Lower lobe of right lung (tissue), 2 donors: ENCODE results near the gene PAX3. TPM values are rescaled to one million over a fixed set of nuclear protein-coding genes. Genes with fewer than 3 reads are reported as not detected.

Experiments used
- ATAC-seq, 2 donors: fragments of 200-7000 bp; cut with Tn5 transposase; one replicate each; pipeline ENCODE4 v1.9.1; 2020 to 2022; ENCODE audit warnings: mild to moderate bottlenecking in 2 of 2, moderate library complexity in 2 of 2
- DNase-seq: peaks from one replicate; pipeline ENCODE4 v3.0.0-alpha.2; 2020
- H3K27ac ChIP-seq: fragments of 200-600 bp; one replicate; pipeline ENCODE4 v1.8.0; 2022
- H3K27me3 ChIP-seq: fragments of 200-600 bp; one replicate; pipeline ENCODE4 v1.8.0; 2022; ENCODE audit warnings: low read depth
- H3K36me3 ChIP-seq: fragments of 200-600 bp; one replicate; pipeline ENCODE4 v1.8.0; 2022; ENCODE audit warnings: mild to moderate bottlenecking
- H3K4me1 ChIP-seq: fragments of 200-600 bp; one replicate; pipeline ENCODE4 v1.8.0; 2022
- H3K4me3 ChIP-seq: fragments of 200-600 bp; one replicate; pipeline ENCODE4 v1.8.0; 2022; ENCODE audit warnings: mild to moderate bottlenecking
- H3K9me3 ChIP-seq: fragments of 200-600 bp; one replicate; pipeline ENCODE4 v1.8.0; 2022
- CTCF ChIP-seq: fragments of 200-600 bp; IDR thresholded peaks from one replicate; pipeline ENCODE4 v1.8.0; 2022; ENCODE audit warnings: antibody characterized with exemption, mild to moderate bottlenecking
- intact Hi-C: fragments of 100-400 bp; cut with DNase I; formaldehyde crosslinking; loops from one replicate; pipeline ENCODE4 v1.11.0; 2022
- total RNA-seq: library from RNA; stranded (reverse); fragmentation: NEBNext Ultra II Directional; extraction: Animal tissue kit (Norgen Biotek cat#: 25700); gene quantifications from one replicate; pipeline ENCODE4 v1.2.1, GENCODE V29; 2021
- donor health status: DM: no; HTN: yes; CAD: no; lungs with severe emphysema.

Gene PAX3
- total RNA-seq, 1 donor from 2014 or later: not detected

- no peak for TF ChIP-seq CTCF
- no peaks in the 10 kb centered on the region for H3K9me3 ChIP-seq
- intact Hi-C loops: no loop called here
- peak in 1 of 2 donors; percentile 6 for ATAC-seq
- DNase-seq: no peak
- no peak overlapping the region for H3K27ac ChIP-seq
- peaks cover 100% of the 10 kb centered on the region for H3K27me3 ChIP-seq
- H3K4me1 ChIP-seq: peaks cover 39% of the 10 kb centered on the region
- no peaks in the 10 kb centered on the region for H3K36me3 ChIP-seq
- H3K4me3 ChIP-seq: peak overlapping the region; percentile 57
These were observed 7.8 kb upstream of the PAX3 start for GRCh38 chr2:222306393-222307142.

GRCh38 chr2:222305516-222306392 is 7.0 kb upstream of the PAX3 start:
- Histone ChIP-seq H3K36me3 (no peaks in the 10 kb centered on the region), H3K9me3 (no peaks in the 10 kb centered on the region), H3K27me3 (peaks cover 100% of the 10 kb centered on the region), H3K4me3 (peak overlapping the region; percentile 57), H3K27ac (no peak overlapping the region), H3K4me1 (peaks cover 47% of the 10 kb centered on the region)
- peak; percentile 7 to 52 for ATAC-seq
- no peak for TF ChIP-seq CTCF
- intact Hi-C loops: no loop called here
- DNase-seq: no peak

- H3K4me1 ChIP-seq: peaks cover 49% of the 10 kb centered on the region
- ATAC-seq (peak; percentile 6 to 38), DNase-seq (no peak)
- peak overlapping the region; percentile 57 for H3K4me3 ChIP-seq
- no peak overlapping the region for H3K27ac ChIP-seq
- H3K36me3 ChIP-seq: no peaks in the 10 kb centered on the region
- H3K27me3 ChIP-seq: peaks cover 100% of the 10 kb centered on the region
- intact Hi-C loops: no loop called here
- no peaks in the 10 kb centered on the region for H3K9me3 ChIP-seq
- TF ChIP-seq CTCF: no peak
These were observed 6.1 kb upstream of the PAX3 start for GRCh38 chr2:222304737-222305515.

GRCh38 chr2:222303828-222304736 is 5.3 kb upstream of the PAX3 start:
- Histone ChIP-seq H3K9me3 (no peaks in the 10 kb centered on the region), H3K27me3 (peaks cover 100% of the 10 kb centered on the region), H3K4me3 (peak overlapping the region; percentile 57), H3K27ac (no peak overlapping the region), H3K36me3 (no peaks in the 10 kb centered on the region), H3K4me1 (peaks cover 49% of the 10 kb centered on the region)
- intact Hi-C loops: no loop called here
- no peak for TF ChIP-seq CTCF
- no peak for ATAC-seq
- no peak for DNase-seq
